Subcutaneous abdominal adipose tissue (tissue), 5 donors: ENCODE measurements around the gene PTPRG.

Experiments
- H3K27ac ChIP-seq: one replicate; pipeline ENCODE4 v1.7.0; 2013; ENCODE audit warnings: low read depth, mild to moderate bottlenecking, inconsistent platforms, low read length, moderate library complexity
- H3K27me3 ChIP-seq, 5 donors: one replicate each; pipeline ENCODE4 v1.7.0; 2013; ENCODE audit warnings: low read length in 5 of 5, inconsistent platforms in 1 of 5; ENCODE audit not compliant: control insufficient read depth in 5 of 5, insufficient read depth in 4 of 5
- H3K36me3 ChIP-seq, 5 donors: one replicate each; pipeline ENCODE4 v1.7.0; 2013; ENCODE audit warnings: low read length in 5 of 5; ENCODE audit not compliant: control insufficient read depth in 5 of 5, insufficient read depth in 5 of 5
- H3K4me1 ChIP-seq, 5 donors: one replicate each; pipeline ENCODE4 v1.7.0; 2013; ENCODE audit warnings: low read length in 5 of 5, mild to moderate bottlenecking in 3 of 5, moderate library complexity in 1 of 5; ENCODE audit not compliant: control insufficient read depth in 5 of 5, insufficient read depth in 5 of 5
- H3K4me3 ChIP-seq, 5 donors: one replicate each; pipeline ENCODE4 v1.7.0; 2013; ENCODE audit warnings: low read length in 5 of 5, low read depth in 1 of 5
- H3K9ac ChIP-seq, 5 donors: one replicate each; pipeline ENCODE4 v1.7.0; 2013; ENCODE audit warnings: low read length in 5 of 5, mild to moderate bottlenecking in 4 of 5, moderate library complexity in 3 of 5
- H3K9me3 ChIP-seq, 5 donors: one replicate each; pipeline ENCODE4 v1.7.0; 2013; ENCODE audit warnings: low read length in 5 of 5; ENCODE audit not compliant: control insufficient read depth in 5 of 5
- donor health status: healthy.
- donor health status: healthy.
- donor health status: healthy.
- donor health status: healthy.
- donor health status: healthy.

PTPRG gene

DNA sequence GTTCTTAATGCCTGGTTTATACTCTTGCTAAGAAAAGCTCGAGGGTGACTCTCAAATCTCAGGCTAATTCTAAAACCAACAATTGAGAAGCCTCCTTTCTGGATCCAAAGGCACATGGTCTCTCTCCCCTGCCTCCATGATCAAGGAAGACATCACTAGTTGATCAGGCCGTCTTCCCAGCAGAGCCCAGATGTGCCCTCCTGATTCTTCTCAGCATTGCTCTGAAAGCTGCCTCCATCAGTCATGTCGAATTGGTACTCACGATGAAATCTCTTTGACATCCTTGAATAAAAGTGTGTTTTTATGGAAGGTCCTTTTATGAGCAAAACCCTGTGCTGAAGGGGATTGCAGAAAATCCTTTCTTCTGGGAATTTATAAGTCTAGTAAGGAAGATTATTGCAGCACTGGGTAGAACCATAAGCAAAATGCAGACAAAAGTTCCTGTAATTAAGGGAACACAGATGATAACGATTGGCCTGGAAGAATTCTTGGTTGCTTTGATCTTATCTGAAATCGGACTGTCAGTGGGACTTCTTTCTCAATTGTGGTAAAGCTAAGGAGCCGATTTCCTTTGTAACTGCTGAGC lies 345.9 kb downstream of the PTPRG start:
- H3K27me3 ChIP-seq = no peaks in the 10 kb centered on the region
- H3K36me3 ChIP-seq = no peaks in the 10 kb centered on the region
- H3K27ac ChIP-seq = no peak overlapping the region
- H3K4me3 ChIP-seq = no peak overlapping the region
- no peak overlapping the region for H3K9ac ChIP-seq
- H3K4me1 ChIP-seq = peaks cover 3 to 24% (median 22%) of the 10 kb centered on the region in 5 donors
- H3K9me3 ChIP-seq = no peaks in the 10 kb centered on the region

DNA sequence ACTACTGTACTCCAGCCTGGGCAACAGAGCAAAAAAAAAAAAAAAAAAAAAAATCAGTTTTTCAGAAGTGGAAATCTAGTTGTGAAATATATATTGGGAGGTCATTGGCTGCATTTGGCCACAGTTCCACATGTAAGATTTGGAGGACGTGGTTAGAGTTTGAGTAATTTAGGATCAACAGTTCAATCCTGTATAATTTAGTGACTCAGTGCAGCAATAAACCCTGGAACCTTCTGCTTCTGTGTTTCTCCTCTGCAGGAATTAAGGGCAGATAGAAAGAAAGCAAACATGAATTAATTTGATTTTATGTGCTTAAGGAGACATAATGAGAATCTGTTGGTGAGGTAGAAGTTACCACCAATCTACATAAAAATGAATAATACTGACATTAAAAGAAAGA lies 347.0 kb downstream of the PTPRG start:
- peak overlapping the region; percentile 72 for H3K27ac ChIP-seq
- no peak overlapping the region for H3K9ac ChIP-seq
- no peaks in the 10 kb centered on the region for H3K36me3 ChIP-seq
- no peaks in the 10 kb centered on the region for H3K27me3 ChIP-seq
- peaks cover 3 to 24% (median 22%) of the 10 kb centered on the region in 5 donors for H3K4me1 ChIP-seq
- no peak overlapping the region for H3K4me3 ChIP-seq
- H3K9me3 ChIP-seq = no peaks in the 10 kb centered on the region

DNA sequence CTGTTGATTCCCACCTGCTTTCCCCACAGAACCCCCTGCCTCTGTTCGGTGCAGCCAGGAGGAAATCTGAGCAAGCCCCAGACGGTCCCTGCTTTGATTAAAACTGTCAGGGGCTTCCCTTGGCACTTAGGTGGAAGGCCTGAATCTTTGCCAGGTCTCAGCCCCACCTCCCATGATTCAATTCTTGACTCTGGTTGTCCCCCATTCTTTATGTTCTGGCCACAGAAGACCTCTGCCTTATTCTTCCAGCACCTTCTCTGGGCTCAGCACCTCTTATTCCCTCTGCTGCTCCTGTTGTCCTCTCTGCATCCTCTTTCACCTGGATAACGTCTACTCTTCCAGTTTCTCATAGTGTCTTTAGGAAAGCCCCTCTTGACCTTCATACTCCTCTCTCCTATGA lies 349.4 kb downstream of the PTPRG start:
- no peak overlapping the region for H3K9ac ChIP-seq
- no peak overlapping the region for H3K4me3 ChIP-seq
- peaks cover 3 to 23% (median 9%) of the 10 kb centered on the region in 5 donors for H3K4me1 ChIP-seq
- no peaks in the 10 kb centered on the region for H3K27me3 ChIP-seq
- no peaks in the 10 kb centered on the region for H3K9me3 ChIP-seq
- H3K36me3 ChIP-seq = no peaks in the 10 kb centered on the region
- H3K27ac ChIP-seq = no peak overlapping the region

DNA sequence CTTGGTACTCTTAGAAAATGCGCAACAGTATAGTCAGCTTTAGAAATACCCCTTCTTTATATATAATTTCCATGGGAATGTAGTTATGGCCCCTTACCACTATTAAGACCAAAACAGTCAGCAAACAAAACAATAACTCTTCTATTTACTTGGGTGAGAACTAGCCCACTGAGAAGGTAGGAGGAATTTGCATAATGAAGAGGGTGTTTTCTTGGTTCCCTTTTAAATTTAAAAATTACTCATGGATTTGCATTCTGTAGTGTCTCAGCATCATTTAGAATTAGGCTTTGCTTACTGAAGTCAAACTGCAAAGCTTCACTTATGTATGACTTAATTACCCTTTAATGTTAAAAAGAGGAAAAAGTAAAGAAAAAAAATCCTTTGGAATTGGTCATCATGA lies 350.8 kb downstream of the PTPRG start:
- Histone ChIP-seq H3K27ac (no peak overlapping the region), H3K9me3 (no peaks in the 10 kb centered on the region), H3K4me3 (no peak overlapping the region), H3K9ac (no peak overlapping the region), H3K4me1 (peaks cover 5 to 23% (median 9%) of the 10 kb centered on the region in 5 donors), H3K27me3 (no peaks in the 10 kb centered on the region), H3K36me3 (no peaks in the 10 kb centered on the region)

DNA sequence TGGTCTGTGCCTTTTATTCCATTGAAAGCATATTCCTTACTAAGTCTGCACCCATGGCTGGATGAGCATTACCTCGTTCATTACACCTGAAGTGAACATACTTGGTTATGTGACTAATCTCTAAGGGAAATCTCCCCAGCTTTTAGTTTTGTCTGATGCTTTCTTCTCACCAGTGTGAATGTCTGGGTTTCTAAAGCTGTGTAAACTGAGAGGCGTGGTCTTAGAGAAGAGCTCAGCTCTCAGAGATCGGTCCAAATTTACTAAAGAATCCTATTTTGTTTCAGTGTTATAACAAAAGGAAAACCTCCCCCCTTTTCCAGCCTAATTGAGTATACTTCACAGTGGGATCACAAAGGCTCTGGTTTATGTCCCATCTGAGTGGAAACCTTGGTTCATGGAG lies 352.3 kb downstream of the PTPRG start:
- no peaks in the 10 kb centered on the region for H3K27me3 ChIP-seq
- H3K4me1 ChIP-seq = peaks cover 5 to 19% (median 10%) of the 10 kb centered on the region in 5 donors
- no peak overlapping the region for H3K9ac ChIP-seq
- H3K9me3 ChIP-seq = no peaks in the 10 kb centered on the region
- no peak overlapping the region for H3K4me3 ChIP-seq
- H3K36me3 ChIP-seq = no peaks in the 10 kb centered on the region
- H3K27ac ChIP-seq = no peak overlapping the region

DNA sequence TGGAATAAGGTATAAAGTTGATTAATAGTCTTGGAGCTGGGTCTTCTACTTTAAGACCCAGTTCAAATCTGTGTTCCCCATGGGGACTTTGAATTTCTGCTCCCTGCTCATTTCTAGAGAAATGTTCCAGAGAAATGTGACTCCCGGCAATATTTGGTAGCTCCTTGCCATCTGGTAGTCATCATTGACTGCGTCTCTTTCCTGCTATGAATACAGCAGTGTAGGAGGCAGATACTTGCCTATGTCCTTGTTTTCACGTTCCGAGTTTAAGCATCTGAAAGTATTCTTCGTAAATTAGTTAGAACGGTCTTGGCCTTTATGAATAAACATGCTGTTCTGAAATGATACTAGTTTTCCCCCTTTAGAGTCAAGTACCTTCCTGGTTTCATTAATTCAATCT lies 352.9 kb downstream of the PTPRG start:
- peaks cover 2 to 13% (median 6%) of the 10 kb centered on the region in 5 donors for H3K4me1 ChIP-seq
- no peaks in the 10 kb centered on the region for H3K9me3 ChIP-seq
- peak overlapping the region in 1 of 5 donors; percentile 39 for H3K9ac ChIP-seq
- H3K36me3 ChIP-seq = no peaks in the 10 kb centered on the region
- no peak overlapping the region for H3K27ac ChIP-seq
- no peaks in the 10 kb centered on the region for H3K27me3 ChIP-seq
- H3K4me3 ChIP-seq = no peak overlapping the region

DNA sequence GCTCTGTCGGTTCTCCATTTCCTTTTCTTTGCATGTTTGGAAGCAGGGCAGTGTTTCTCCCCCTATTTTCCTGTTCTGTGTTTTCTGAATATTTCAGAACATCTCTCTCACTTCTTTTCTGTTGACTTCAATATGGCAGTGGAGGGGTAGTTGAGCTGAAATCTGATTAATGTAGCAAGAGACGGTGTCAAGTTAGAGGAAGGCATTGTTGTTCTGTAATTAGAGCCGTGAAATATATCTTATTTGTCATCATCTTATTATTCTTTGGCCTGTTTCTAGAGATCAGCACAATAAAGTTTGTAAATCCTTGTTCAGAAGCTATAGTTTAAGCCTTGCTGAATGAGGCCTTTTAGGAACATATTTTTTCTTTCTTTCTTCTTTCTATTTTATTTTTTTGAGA lies 353.9 kb downstream of the PTPRG start:
- Histone ChIP-seq H3K27ac (no peak overlapping the region), H3K9me3 (no peaks in the 10 kb centered on the region), H3K27me3 (no peaks in the 10 kb centered on the region), H3K4me3 (no peak overlapping the region), H3K4me1 (peaks cover 2 to 12% (median 6%) of the 10 kb centered on the region in 5 donors), H3K36me3 (no peaks in the 10 kb centered on the region), H3K9ac (no peak overlapping the region)

DNA sequence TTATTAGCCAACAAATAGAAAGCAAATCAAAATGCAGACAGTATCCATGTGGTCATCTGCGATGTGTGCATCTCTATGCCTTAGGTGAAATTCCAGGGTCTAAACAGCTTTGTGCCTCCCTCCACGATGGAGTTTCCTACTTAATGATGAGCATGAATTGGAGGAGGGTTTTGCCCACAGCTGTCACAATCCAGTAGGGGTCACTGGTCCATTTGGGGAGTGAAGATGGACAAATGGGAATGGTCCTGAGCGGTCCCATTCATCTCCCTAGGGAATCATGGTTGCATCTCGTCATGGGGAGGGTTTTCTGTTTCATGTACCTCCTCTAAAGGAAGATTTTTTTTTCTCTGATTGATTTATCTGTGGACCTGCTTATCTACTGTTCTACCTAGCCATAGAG lies 358.0 kb downstream of the PTPRG start:
- Histone ChIP-seq H3K27ac (no peak overlapping the region), H3K27me3 (no peaks in the 10 kb centered on the region), H3K4me1 (peaks cover 2 to 10% (median 9%) of the 10 kb centered on the region in 5 donors), H3K9me3 (no peaks in the 10 kb centered on the region), H3K4me3 (no peak overlapping the region), H3K9ac (no peak overlapping the region), H3K36me3 (no peaks in the 10 kb centered on the region)

DNA sequence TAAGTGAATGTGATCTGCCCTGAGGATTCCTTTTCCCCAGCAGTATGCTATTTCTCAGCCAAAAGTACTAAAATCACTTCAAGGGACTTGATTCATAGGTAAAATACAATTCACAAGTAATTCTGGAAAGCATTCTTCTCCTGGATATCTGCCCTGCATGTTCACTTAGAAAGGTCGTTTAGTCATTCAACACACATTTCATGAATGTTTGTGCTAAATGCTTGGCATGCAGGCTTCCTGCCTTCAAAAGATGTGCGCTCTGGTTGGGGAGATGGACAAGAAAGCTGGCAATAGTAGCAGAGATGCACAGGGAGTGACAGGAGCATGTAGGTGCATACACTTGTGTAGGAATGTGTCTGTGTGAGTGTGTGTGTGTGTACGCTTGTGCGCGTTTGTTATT lies 360.7 kb downstream of the PTPRG start:
- no peak overlapping the region for H3K9ac ChIP-seq
- no peaks in the 10 kb centered on the region for H3K27me3 ChIP-seq
- no peaks in the 10 kb centered on the region for H3K9me3 ChIP-seq
- peaks cover 5 to 35% (median 28%) of the 10 kb centered on the region in 5 donors for H3K4me1 ChIP-seq
- no peak overlapping the region for H3K4me3 ChIP-seq
- H3K36me3 ChIP-seq = no peaks in the 10 kb centered on the region
- no peak overlapping the region for H3K27ac ChIP-seq

DNA sequence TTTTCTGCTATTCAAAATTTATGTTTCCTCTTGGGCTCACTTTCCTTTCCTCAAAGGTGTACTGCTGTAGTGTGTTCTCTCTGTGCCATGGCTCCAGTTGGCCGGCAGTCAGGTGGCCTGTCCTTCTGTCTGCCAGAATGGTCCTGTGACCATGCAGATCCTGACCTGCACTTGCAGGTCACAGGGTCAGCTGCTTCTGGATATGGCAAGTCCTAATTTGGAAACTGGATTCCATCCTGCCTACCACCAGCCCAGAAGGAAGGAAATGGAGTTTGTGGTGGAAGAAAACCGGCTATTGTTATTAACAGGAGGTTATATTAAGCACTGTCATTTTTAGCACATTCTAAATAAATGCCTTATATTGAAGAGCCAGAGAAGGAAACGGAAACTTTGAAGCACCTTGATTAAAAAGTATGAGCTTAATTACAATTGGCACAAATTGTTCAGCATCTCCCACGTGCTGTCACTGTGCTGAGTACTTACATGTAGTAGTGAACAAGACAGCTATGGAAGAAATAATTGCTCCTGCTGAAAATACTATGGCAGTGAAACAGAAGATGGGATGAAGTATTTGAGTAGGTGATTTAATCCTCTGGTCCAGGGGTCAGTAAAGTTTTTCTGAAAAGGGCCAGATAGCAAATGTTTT lies 362.8 kb downstream of the PTPRG start:
- Histone ChIP-seq H3K9ac (no peak overlapping the region), H3K4me1 (peaks cover 11 to 44% (median 38%) of the 10 kb centered on the region in 5 donors), H3K36me3 (no peaks in the 10 kb centered on the region), H3K9me3 (no peaks in the 10 kb centered on the region), H3K27me3 (no peaks in the 10 kb centered on the region), H3K4me3 (no peak overlapping the region), H3K27ac (no peak overlapping the region)
